ENCODE measurements around the gene SNAPC2.

The SNAPC2 gene

GRCh38 chr19:7933828-7934725 is 13.9 kb downstream of the SNAPC2 start:
- no peak overlapping the region for H3K4me3 ChIP-seq (ENCODE audit: low read length)
- no peak for TF ChIP-seq CTCF (conservative IDR thresholded peaks at IDR 0.05; ENCODE audit: low read depth, low read length)
- no peak for DNase-seq (ENCODE audit: low read depth)

- no peak for DNase-seq (ENCODE audit: low read depth)
- no peak for TF ChIP-seq CTCF (conservative IDR thresholded peaks at IDR 0.05; ENCODE audit: low read depth, low read length)
- H3K4me3 ChIP-seq (ENCODE audit: low read length): no peak overlapping the region
Measured at GRCh38 chr19:7934766-7935165, 14.6 kb downstream of the SNAPC2 start.

GRCh38 chr19:7940841-7941240 is 20.7 kb downstream of the SNAPC2 start:
- TF ChIP-seq CTCF (conservative IDR thresholded peaks at IDR 0.05; ENCODE audit: low read depth, low read length): no peak
- DNase-seq (ENCODE audit: low read depth): no peak
- H3K4me3 ChIP-seq (ENCODE audit: low read length): no peak overlapping the region

- H3K4me3 ChIP-seq (ENCODE audit: low read length): peak overlapping the region; percentile 95
- no peak for TF ChIP-seq CTCF (conservative IDR thresholded peaks at IDR 0.05; ENCODE audit: low read depth, low read length)
- DNase-seq (ENCODE audit: low read depth): no peak
Measured at GRCh38 chr19:7941895-7942596, 21.9 kb downstream of the SNAPC2 start.

- TF ChIP-seq CTCF (conservative IDR thresholded peaks at IDR 0.05; ENCODE audit: low read depth, low read length): no peak
- no peak for DNase-seq (ENCODE audit: low read depth)
- peak overlapping the region; percentile 95 for H3K4me3 ChIP-seq (ENCODE audit: low read length)
Measured at GRCh38 chr19:7942981-7943443, 22.9 kb downstream of the SNAPC2 start.

- peak; percentile 99 for DNase-seq (ENCODE audit: low read depth)
- no peak for TF ChIP-seq CTCF (conservative IDR thresholded peaks at IDR 0.05; ENCODE audit: low read depth, low read length)
- peak within 1 kb of the TSS; percentile 95 for H3K4me3 ChIP-seq (ENCODE audit: low read length)
Measured at GRCh38 chr19:7943444-7944176, 23.5 kb downstream of the SNAPC2 start, which contains the start of gene TIMM44. Gene TIMM44, minus strand, starts transcription at chr19:7943666. Its CDS starts 15 bp downstream, at chr19:7943651.

Measured in retinal pigment epithelial cell (primary cell).